IPS-15b (cell line): ENCODE measurements around the gene NAGS.
"Not testable (repeated sequence)": the region's sequence is repeated elsewhere in the genome, so short reads cannot be mapped to it uniquely, and the experiment has no call there.

Experiments
- H3K27me3 ChIP-seq: one replicate; pipeline ENCODE4 v1.6.1; 2013; ENCODE audit warnings: low read length; ENCODE audit not compliant: control insufficient read depth, insufficient read depth
- H3K36me3 ChIP-seq: one replicate; pipeline ENCODE4 v1.6.1; 2013; ENCODE audit warnings: low read length; ENCODE audit not compliant: control insufficient read depth, insufficient read depth
- H3K4me1 ChIP-seq: one replicate; pipeline ENCODE4 v1.6.1; 2013; ENCODE audit warnings: mild to moderate bottlenecking, low read length; ENCODE audit not compliant: control insufficient read depth, insufficient read depth
- H3K4me3 ChIP-seq: one replicate; pipeline ENCODE4 v1.5.1; 2013; ENCODE audit warnings: low read depth, low read length
- H3K9ac ChIP-seq: one replicate; pipeline ENCODE4 v1.6.1; 2013; ENCODE audit warnings: low read depth, mild to moderate bottlenecking, low read length
- H3K9me3 ChIP-seq: one replicate; pipeline ENCODE4 v1.6.1; 2013; ENCODE audit warnings: mild to moderate bottlenecking, low read length; ENCODE audit not compliant: control insufficient read depth, insufficient read depth

The NAGS gene

GRCh38 chr17:44012391-44012790, 8.0 kb downstream of the NAGS start:
- H3K27me3 ChIP-seq = peaks cover 4% of the 10 kb centered on the region
- H3K36me3 ChIP-seq = no peaks in the 10 kb centered on the region
- H3K9ac ChIP-seq = no peak overlapping the region
- H3K9me3 ChIP-seq = no peaks in the 10 kb centered on the region
- H3K4me1 ChIP-seq = peaks cover 7% of the 10 kb centered on the region
- no peak overlapping the region for H3K4me3 ChIP-seq

GRCh38 chr17:44012874-44013273, 8.5 kb downstream of the NAGS start:
- Histone ChIP-seq H3K9me3 (no peaks in the 10 kb centered on the region), H3K27me3 (peaks cover 2% of the 10 kb centered on the region), H3K4me3 (no peak overlapping the region), H3K36me3 (no peaks in the 10 kb centered on the region), H3K4me1 (peaks cover 4% of the 10 kb centered on the region), H3K9ac (no peak overlapping the region)

- peak overlapping the region; percentile 99 for H3K9ac ChIP-seq
- no peaks in the 10 kb centered on the region for H3K9me3 ChIP-seq
- no peaks in the 10 kb centered on the region for H3K27me3 ChIP-seq
- H3K4me1 ChIP-seq = no peaks in the 10 kb centered on the region
- peak overlapping the region; percentile 97 for H3K4me3 ChIP-seq
- H3K36me3 ChIP-seq = no peaks in the 10 kb centered on the region
Observed at GRCh38 chr17:44014133-44014436, 9.7 kb downstream of the NAGS start.

- Histone ChIP-seq H3K9ac (peak within 1 kb of the TSS; percentile 99), H3K27me3 (no peaks in the 10 kb centered on the region), H3K36me3 (no peaks in the 10 kb centered on the region), H3K9me3 (no peaks in the 10 kb centered on the region), H3K4me1 (no peaks in the 10 kb centered on the region), H3K4me3 (peak within 1 kb of the TSS; percentile 97)
Observed at GRCh38 chr17:44014437-44015172, 10.2 kb downstream of the NAGS start, which contains the start of gene TMEM101. TMEM101 (minus strand) TSS chr17:44014963; CDS start chr17:44014952, 11 bp downstream.

GRCh38 chr17:44021227-44021626, 16.8 kb downstream of the NAGS start:
- not testable (repeated sequence) for H3K9ac ChIP-seq, H3K4me3 ChIP-seq, H3K27me3 ChIP-seq, H3K9me3 ChIP-seq, H3K4me1 ChIP-seq
- peaks cover 17% of the 10 kb centered on the region for H3K36me3 ChIP-seq

- H3K4me3 ChIP-seq = no peak overlapping the region
- peaks cover 17% of the 10 kb centered on the region for H3K36me3 ChIP-seq
- H3K9ac ChIP-seq = no peak overlapping the region
- no peaks in the 10 kb centered on the region for H3K27me3 ChIP-seq
- no peaks in the 10 kb centered on the region for H3K9me3 ChIP-seq
- H3K4me1 ChIP-seq = no peaks in the 10 kb centered on the region
Observed at GRCh38 chr17:44022246-44022645, 17.8 kb downstream of the NAGS start.

GRCh38 chr17:44023545-44024270, 19.3 kb downstream of the NAGS start:
- Histone ChIP-seq H3K9ac (no peak overlapping the region), H3K27me3 (no peaks in the 10 kb centered on the region), H3K9me3 (no peaks in the 10 kb centered on the region), H3K4me3 (no peak overlapping the region), H3K36me3 (peaks cover 17% of the 10 kb centered on the region), H3K4me1 (no peaks in the 10 kb centered on the region)

- Histone ChIP-seq H3K9ac (no peak overlapping the region), H3K4me3 (no peak overlapping the region), H3K4me1 (no peaks in the 10 kb centered on the region), H3K9me3 (no peaks in the 10 kb centered on the region), H3K27me3 (no peaks in the 10 kb centered on the region), H3K36me3 (peaks cover 17% of the 10 kb centered on the region)
Observed at GRCh38 chr17:44024271-44024663, 19.8 kb downstream of the NAGS start.

DNA sequence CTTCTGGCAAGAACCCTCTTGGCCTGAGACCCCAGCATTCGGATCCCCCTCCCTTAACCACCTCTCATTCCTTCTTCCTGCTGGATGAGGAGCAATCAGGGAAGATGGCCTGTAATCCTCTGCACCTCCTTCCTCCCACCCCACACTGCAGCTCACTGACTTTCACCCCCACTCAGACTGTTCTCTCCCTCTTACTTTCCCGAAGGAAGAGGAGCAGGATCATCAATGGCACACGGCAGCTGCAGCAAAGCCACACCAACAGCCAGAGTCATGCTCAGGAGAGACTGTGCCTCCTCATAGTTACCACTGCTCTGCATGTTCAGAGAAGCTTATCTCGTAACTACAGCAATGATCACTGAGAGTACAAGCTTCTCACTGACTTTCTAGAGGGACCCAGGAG, 20.4 kb downstream of the NAGS start:
- Histone ChIP-seq H3K27me3 (no peaks in the 10 kb centered on the region), H3K4me3 (no peak overlapping the region), H3K4me1 (no peaks in the 10 kb centered on the region), H3K36me3 (peaks cover 17% of the 10 kb centered on the region), H3K9ac (no peak overlapping the region), H3K9me3 (no peaks in the 10 kb centered on the region)

DNA sequence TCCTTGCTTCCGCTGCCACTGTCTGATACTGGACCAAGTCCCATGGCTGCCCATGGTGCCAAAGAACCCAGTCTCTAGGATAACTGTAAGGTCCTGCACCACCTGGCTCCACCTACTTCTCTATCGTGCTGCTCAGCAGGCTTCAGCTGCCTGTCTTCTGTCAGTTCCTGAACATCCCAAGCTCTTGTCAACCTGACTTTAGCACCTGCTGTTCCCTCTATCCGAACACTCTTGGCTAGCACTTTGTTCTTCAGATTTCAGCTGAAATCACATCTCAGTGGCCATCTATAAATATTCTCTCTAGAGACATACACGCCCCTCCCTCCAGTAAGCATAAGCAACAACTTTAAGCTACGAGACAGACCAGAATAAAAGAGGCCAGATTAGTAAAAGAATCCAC, 25.3 kb downstream of the NAGS start:
- H3K27me3 ChIP-seq = no peaks in the 10 kb centered on the region
- no peak overlapping the region for H3K4me3 ChIP-seq
- no peak overlapping the region for H3K9ac ChIP-seq
- no peaks in the 10 kb centered on the region for H3K9me3 ChIP-seq
- peaks cover 21% of the 10 kb centered on the region for H3K36me3 ChIP-seq
- H3K4me1 ChIP-seq = no peaks in the 10 kb centered on the region

- H3K9ac ChIP-seq = no peak overlapping the region
- H3K9me3 ChIP-seq = no peaks in the 10 kb centered on the region
- H3K4me1 ChIP-seq = no peaks in the 10 kb centered on the region
- H3K27me3 ChIP-seq = no peaks in the 10 kb centered on the region
- no peak overlapping the region for H3K4me3 ChIP-seq
- H3K36me3 ChIP-seq = peaks cover 21% of the 10 kb centered on the region
Observed at GRCh38 chr17:44030482-44030881, 26.1 kb downstream of the NAGS start.

DNA sequence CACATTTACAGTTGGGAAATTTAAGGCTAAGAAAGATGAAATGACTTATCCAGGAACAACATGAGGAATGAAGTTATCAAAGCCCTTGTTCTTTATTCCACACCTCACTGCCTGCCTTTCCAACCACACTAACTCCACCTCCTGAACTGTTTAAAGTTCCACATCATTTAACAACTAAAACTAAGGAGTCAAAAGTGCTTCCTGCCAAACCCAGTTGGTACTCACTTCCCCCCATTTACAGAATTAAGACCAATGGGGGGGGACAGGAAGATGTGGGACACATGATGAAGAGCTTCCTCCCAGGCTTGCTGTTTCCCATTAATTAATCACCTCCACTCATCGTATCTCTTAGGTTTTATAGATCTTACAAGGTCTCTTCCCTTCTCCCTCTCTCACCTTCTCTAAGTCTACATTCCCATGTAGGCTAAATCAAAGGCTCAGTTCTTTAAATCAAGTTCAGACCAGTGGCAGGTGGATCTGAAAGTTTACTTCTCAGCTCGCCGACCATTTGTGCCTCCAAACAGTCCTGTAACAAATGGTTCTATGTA, 29.5 kb downstream of the NAGS start:
- Histone ChIP-seq H3K36me3 (peaks cover 38% of the 10 kb centered on the region), H3K9me3 (no peaks in the 10 kb centered on the region), H3K4me3 (no peak overlapping the region)

More for the DNA sequence above, 29.5 kb downstream of the NAGS start:
- H3K27me3 ChIP-seq = no peaks in the 10 kb centered on the region
- H3K9ac ChIP-seq = no peak overlapping the region
- no peaks in the 10 kb centered on the region for H3K4me1 ChIP-seq
